HL-60 (cell line): Measurements from ENCODE around the gene MAN2A1.

ENCODE experiments used
- DNase-seq, 2 experiments: peaks; one replicate each; pipeline ENCODE4 v3.0.0-alpha.2; 2010 to 2020; ENCODE audit warnings: low read depth in 1 of 2, low spot score in 1 of 2
- H3K27ac ChIP-seq: fragments of 250-450 bp; sonication (Bioruptor Pico); replicated peaks from 2 replicates; pipeline ENCODE4 v1.5.1; 2020; ENCODE audit warnings: mild to moderate bottlenecking, moderate library complexity
- H3K27me3 ChIP-seq: fragments of 250-450 bp; sonication (Bioruptor Pico); 2 replicates; pipeline ENCODE4 v1.5.1; 2021; ENCODE audit warnings: mild to moderate bottlenecking, moderate library complexity; ENCODE audit not compliant: insufficient read depth, poor library complexity, severe bottlenecking
- H3K4me3 ChIP-seq: replicated peaks from 2 replicates; pipeline ENCODE4 v1.5.1; 2011; ENCODE audit warnings: mild to moderate bottlenecking, control low read depth, low read length; ENCODE audit not compliant: insufficient read depth
- CTCF ChIP-seq: IDR thresholded peaks from one replicate; pipeline ENCODE4 v1.5.1; 2011; ENCODE audit warnings: low read length, control low read depth, inconsistent platforms; ENCODE audit not compliant: insufficient read depth
- GABPA ChIP-seq: IDR thresholded peaks from 2 replicates; pipeline ENCODE4 v1.6.1; 2012; ENCODE audit warnings: low read depth
- POLR2AphosphoS5 ChIP-seq: IDR thresholded peaks from 2 replicates; pipeline ENCODE4 v1.6.1; 2012; ENCODE audit warnings: low read depth
- REST ChIP-seq: IDR thresholded peaks from 2 replicates; pipeline ENCODE4 v1.6.1; 2012; ENCODE audit warnings: low read depth; ENCODE audit not compliant: insufficient replicate concordance
- SPI1 ChIP-seq: IDR thresholded peaks from 2 replicates; pipeline ENCODE4 v1.6.1; 2012; ENCODE audit warnings: low read depth, mild to moderate bottlenecking, borderline replicate concordance

The MAN2A1 gene

GRCh38 chr5:109898269-109899162 is 208.8 kb downstream of the MAN2A1 start:
- Histone ChIP-seq H3K4me3 (no peak overlapping the region), H3K27me3 (no peaks in the 10 kb centered on the region), H3K27ac (no peak overlapping the region)
- no peak for TF ChIP-seq CTCF
- no peak for DNase-seq

- DNase-seq: no peak
- Histone ChIP-seq H3K4me3 (no peak overlapping the region), H3K27me3 (no peaks in the 10 kb centered on the region), H3K27ac (no peak overlapping the region)
- TF ChIP-seq CTCF (no peak), GABPA (no peak), SPI1 (no peak), POLR2AphosphoS5 (no peak), REST (no peak)
Measured at GRCh38 chr5:109899163-109899535, 209.4 kb downstream of the MAN2A1 start.

- H3K27me3 ChIP-seq: no peaks in the 10 kb centered on the region
- DNase-seq: no peak
- no peak overlapping the region for H3K4me3 ChIP-seq
- H3K27ac ChIP-seq: no peak overlapping the region
- TF ChIP-seq POLR2AphosphoS5 (no peak), REST (peak; percentile 69)
Measured at GRCh38 chr5:109900461-109900860, 210.7 kb downstream of the MAN2A1 start.

- no peak for DNase-seq
- H3K27ac ChIP-seq: no peak overlapping the region
- H3K4me3 ChIP-seq: no peak overlapping the region
- H3K27me3 ChIP-seq: no peaks in the 10 kb centered on the region
- TF ChIP-seq SPI1: no peak
- TF ChIP-seq REST: no peak
- no peak for TF ChIP-seq POLR2AphosphoS5
- TF ChIP-seq GABPA: no peak
- TF ChIP-seq CTCF: no peak
Measured at GRCh38 chr5:109900911-109901627, 211.3 kb downstream of the MAN2A1 start.
